WTC11 (cell line): ENCODE results near the gene VDAC1. TPM values are rescaled to one million over a fixed set of nuclear protein-coding genes. Genes with fewer than 3 reads are reported as not detected.

Source experiments
- CBFB ChIP-seq: sonication (generic); formaldehyde crosslinking; IDR thresholded peaks from 2 replicates; pipeline ENCODE4 v1.8.1; 2022; ENCODE audit warnings: mild to moderate bottlenecking, low read depth, missing genetic modification reagents
- CTCF ChIP-seq: fragments of 200-600 bp; IDR thresholded peaks from 2 replicates; pipeline ENCODE4 v1.8.0; 2022; ENCODE audit warnings: antibody characterized with exemption
- E2F1 ChIP-seq: sonication (generic); formaldehyde crosslinking; IDR thresholded peaks from 2 replicates; pipeline ENCODE4 v1.8.0; 2022; ENCODE audit warnings: mild to moderate bottlenecking, missing genetic modification reagents
- ERG ChIP-seq: fragments of 250-450 bp; sonication (Bioruptor Pico); IDR thresholded peaks from 2 replicates; pipeline ENCODE4 v1.8.0; 2021; ENCODE audit warnings: mild to moderate bottlenecking
- FOXJ3 ChIP-seq: sonication (generic); formaldehyde crosslinking; IDR thresholded peaks from 2 replicates; pipeline ENCODE4 v1.9.0; 2021; ENCODE audit warnings: missing genetic modification reagents, mild to moderate bottlenecking, borderline replicate concordance
- HMGXB4 ChIP-seq: sonication (generic); formaldehyde crosslinking; IDR thresholded peaks from 2 replicates; pipeline ENCODE4 v1.8.1; 2023; ENCODE audit warnings: mild to moderate bottlenecking, moderate library complexity, missing genetic modification reagents
- JAZF1 ChIP-seq: fragments of 250-450 bp; sonication (Bioruptor Pico); IDR thresholded peaks from 2 replicates; pipeline ENCODE4 v1.9.0; 2021; ENCODE audit warnings: moderate library complexity, mild to moderate bottlenecking, inconsistent platforms
- NR2C2 ChIP-seq: sonication (generic); formaldehyde crosslinking; IDR thresholded peaks from 2 replicates; pipeline ENCODE4 v1.8.0; 2022; ENCODE audit warnings: mild to moderate bottlenecking, missing genetic modification reagents
- SP1 ChIP-seq: sonication (generic); formaldehyde crosslinking; conservative IDR thresholded peaks from 2 replicates; pipeline ENCODE4 v1.8.1; 2022; ENCODE audit warnings: missing genetic modification reagents
- ZBTB43 ChIP-seq: sonication (generic); formaldehyde crosslinking; IDR thresholded peaks from 2 replicates; pipeline ENCODE4 v1.8.1; 2023; ENCODE audit warnings: mild to moderate bottlenecking, missing genetic modification reagents
- ZMAT4 ChIP-seq: fragments of 250-450 bp; sonication (Bioruptor Pico); IDR thresholded peaks from 2 replicates; pipeline ENCODE4 v1.9.0; 2021; ENCODE audit warnings: mild to moderate bottlenecking
- ZNF121 ChIP-seq: sonication (generic); formaldehyde crosslinking; IDR thresholded peaks from 2 replicates; pipeline ENCODE4 v1.8.0; 2023; ENCODE audit warnings: missing genetic modification reagents
- ZNF396 ChIP-seq: fragments of 250-450 bp; sonication (Bioruptor Pico); IDR thresholded peaks from 2 replicates; pipeline ENCODE4 v1.8.0; 2021; ENCODE audit warnings: mild to moderate bottlenecking, moderate library complexity, borderline replicate concordance
- ZNF425 ChIP-seq: fragments of 250-450 bp; sonication (Bioruptor Pico); conservative IDR thresholded peaks from 2 replicates; pipeline ENCODE4 v1.9.0; 2021; ENCODE audit warnings: mild to moderate bottlenecking
- total RNA-seq: library from RNA; stranded (reverse); gene quantifications from 3 replicates; pipeline ENCODE4 v1.2.3, GENCODE V29; 2021
- TF ChIP-seq, protein P1 (sequence below): fragments of 250-450 bp; sonication (Bioruptor Pico); IDR thresholded peaks from 2 replicates; pipeline ENCODE4 v1.9.0; 2021; ENCODE audit warnings: mild to moderate bottlenecking
- TF ChIP-seq, protein P2 (sequence below): fragments of 250-450 bp; sonication (Bioruptor Pico); IDR thresholded peaks from 2 replicates; pipeline ENCODE4 v2.1.2; 2022; ENCODE audit warnings: mild to moderate bottlenecking, moderate library complexity
- TF ChIP-seq, protein P3 (sequence below): sonication (generic); formaldehyde crosslinking; IDR thresholded peaks from 2 replicates; pipeline ENCODE4 v1.8.1; 2022; ENCODE audit warnings: missing genetic modification reagents, borderline replicate concordance
- TF ChIP-seq, protein P4 (sequence below): sonication (generic); formaldehyde crosslinking; IDR thresholded peaks from 2 replicates; pipeline ENCODE4 v1.8.0; 2022; ENCODE audit warnings: mild to moderate bottlenecking, missing genetic modification reagents

VDAC1 gene
- total RNA-seq, 1 experiment from 2014 or later, result 274 TPM

- 0 out of 2 replicates have a peak, but pooled peaks have one; percentile 66 for TF ChIP-seq ZBTB43 (CRISPR knock-in tag)
- TF ChIP-seq FOXJ3 (CRISPR knock-in tag), result no peak
- no peak for TF ChIP-seq ZMAT4 (CRISPR knock-in tag)
- TF ChIP-seq JAZF1 (CRISPR knock-in tag), result no peak
- TF ChIP-seq E2F1 (CRISPR knock-in tag), result no peak
- TF ChIP-seq, protein P1, sequence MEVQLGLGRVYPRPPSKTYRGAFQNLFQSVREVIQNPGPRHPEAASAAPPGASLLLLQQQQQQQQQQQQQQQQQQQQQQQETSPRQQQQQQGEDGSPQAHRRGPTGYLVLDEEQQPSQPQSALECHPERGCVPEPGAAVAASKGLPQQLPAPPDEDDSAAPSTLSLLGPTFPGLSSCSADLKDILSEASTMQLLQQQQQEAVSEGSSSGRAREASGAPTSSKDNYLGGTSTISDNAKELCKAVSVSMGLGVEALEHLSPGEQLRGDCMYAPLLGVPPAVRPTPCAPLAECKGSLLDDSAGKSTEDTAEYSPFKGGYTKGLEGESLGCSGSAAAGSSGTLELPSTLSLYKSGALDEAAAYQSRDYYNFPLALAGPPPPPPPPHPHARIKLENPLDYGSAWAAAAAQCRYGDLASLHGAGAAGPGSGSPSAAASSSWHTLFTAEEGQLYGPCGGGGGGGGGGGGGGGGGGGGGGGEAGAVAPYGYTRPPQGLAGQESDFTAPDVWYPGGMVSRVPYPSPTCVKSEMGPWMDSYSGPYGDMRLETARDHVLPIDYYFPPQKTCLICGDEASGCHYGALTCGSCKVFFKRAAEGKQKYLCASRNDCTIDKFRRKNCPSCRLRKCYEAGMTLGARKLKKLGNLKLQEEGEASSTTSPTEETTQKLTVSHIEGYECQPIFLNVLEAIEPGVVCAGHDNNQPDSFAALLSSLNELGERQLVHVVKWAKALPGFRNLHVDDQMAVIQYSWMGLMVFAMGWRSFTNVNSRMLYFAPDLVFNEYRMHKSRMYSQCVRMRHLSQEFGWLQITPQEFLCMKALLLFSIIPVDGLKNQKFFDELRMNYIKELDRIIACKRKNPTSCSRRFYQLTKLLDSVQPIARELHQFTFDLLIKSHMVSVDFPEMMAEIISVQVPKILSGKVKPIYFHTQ (CRISPR knock-in tag), result no peak; the same call in 1 of the 2 replicates
- no peak for TF ChIP-seq ZNF396
- no peak for TF ChIP-seq ZNF425 (CRISPR knock-in tag)
- TF ChIP-seq CTCF, result no peak
- TF ChIP-seq CBFB (CRISPR knock-in tag), result no peak
- no peak for TF ChIP-seq ZNF121 (CRISPR knock-in tag)
- TF ChIP-seq, protein P2, sequence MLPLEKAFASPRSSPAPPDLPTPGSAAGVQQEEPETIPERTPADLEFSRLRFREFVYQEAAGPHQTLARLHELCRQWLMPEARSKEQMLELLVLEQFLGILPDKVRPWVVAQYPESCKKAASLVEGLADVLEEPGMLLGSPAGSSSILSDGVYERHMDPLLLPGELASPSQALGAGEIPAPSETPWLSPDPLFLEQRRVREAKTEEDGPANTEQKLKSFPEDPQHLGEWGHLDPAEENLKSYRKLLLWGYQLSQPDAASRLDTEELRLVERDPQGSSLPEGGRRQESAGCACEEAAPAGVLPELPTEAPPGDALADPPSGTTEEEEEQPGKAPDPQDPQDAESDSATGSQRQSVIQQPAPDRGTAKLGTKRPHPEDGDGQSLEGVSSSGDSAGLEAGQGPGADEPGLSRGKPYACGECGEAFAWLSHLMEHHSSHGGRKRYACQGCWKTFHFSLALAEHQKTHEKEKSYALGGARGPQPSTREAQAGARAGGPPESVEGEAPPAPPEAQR (CRISPR knock-in tag), result no peak
- TF ChIP-seq NR2C2, result no peak
- TF ChIP-seq, protein P3, sequence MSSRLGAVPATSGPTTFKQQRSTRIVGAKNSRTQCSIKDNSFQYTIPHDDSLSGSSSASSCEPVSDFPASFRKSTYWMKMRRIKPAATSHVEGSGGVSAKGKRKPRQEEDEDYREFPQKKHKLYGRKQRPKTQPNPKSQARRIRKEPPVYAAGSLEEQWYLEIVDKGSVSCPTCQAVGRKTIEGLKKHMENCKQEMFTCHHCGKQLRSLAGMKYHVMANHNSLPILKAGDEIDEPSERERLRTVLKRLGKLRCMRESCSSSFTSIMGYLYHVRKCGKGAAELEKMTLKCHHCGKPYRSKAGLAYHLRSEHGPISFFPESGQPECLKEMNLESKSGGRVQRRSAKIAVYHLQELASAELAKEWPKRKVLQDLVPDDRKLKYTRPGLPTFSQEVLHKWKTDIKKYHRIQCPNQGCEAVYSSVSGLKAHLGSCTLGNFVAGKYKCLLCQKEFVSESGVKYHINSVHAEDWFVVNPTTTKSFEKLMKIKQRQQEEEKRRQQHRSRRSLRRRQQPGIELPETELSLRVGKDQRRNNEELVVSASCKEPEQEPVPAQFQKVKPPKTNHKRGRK, result no peak
- TF ChIP-seq SP1 (CRISPR knock-in tag), result peak; percentile 89
- TF ChIP-seq, protein P4, sequence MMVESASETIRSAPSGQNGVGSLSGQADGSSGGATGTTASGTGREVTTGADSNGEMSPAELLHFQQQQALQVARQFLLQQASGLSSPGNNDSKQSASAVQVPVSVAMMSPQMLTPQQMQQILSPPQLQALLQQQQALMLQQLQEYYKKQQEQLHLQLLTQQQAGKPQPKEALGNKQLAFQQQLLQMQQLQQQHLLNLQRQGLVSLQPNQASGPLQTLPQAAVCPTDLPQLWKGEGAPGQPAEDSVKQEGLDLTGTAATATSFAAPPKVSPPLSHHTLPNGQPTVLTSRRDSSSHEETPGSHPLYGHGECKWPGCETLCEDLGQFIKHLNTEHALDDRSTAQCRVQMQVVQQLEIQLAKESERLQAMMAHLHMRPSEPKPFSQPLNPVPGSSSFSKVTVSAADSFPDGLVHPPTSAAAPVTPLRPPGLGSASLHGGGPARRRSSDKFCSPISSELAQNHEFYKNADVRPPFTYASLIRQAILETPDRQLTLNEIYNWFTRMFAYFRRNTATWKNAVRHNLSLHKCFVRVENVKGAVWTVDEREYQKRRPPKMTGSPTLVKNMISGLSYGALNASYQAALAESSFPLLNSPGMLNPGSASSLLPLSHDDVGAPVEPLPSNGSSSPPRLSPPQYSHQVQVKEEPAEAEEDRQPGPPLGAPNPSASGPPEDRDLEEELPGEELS, result peak; percentile 87
- TF ChIP-seq ERG (CRISPR knock-in tag), result no peak
- peak; percentile 75; the same call in 1 of the 2 replicates for TF ChIP-seq HMGXB4 (CRISPR knock-in tag)
These were observed 36.4 kb downstream of the VDAC1 start, which contains the start of gene C5orf15 (continued) for GRCh38 chr5:133968204-133968980.
